GM19455 (cell line): ENCODE data around the gene HIVEP3.

ENCODE experiments used
- ATAC-seq: cut with Tn5 transposase; IDR thresholded peaks from one replicate; pipeline ENCODE4 v1.9.1; 2021; ENCODE audit not compliant: unreplicated experiment

HIVEP3 gene

GRCh38 chr1:41478118-41478748, 440.5 kb downstream of the HIVEP3 start:
- ATAC-seq, result no peak

- no peak for ATAC-seq
Observed at GRCh38 chr1:41476807-41477361, 441.8 kb downstream of the HIVEP3 start.

- ATAC-seq, result no peak
Observed at GRCh38 chr1:41475859-41476567, 442.7 kb downstream of the HIVEP3 start.

- ATAC-seq, result no peak
Observed at GRCh38 chr1:41475346-41475745, 443.4 kb downstream of the HIVEP3 start.

- no peak for ATAC-seq
Observed at GRCh38 chr1:41474490-41475271, 444.0 kb downstream of the HIVEP3 start.

- no peak for ATAC-seq
Observed at GRCh38 chr1:41473738-41474362, 444.9 kb downstream of the HIVEP3 start.

GRCh38 chr1:41471658-41472057, 447.1 kb downstream of the HIVEP3 start:
- ATAC-seq, result no peak

GRCh38 chr1:41469706-41470105, 449.0 kb downstream of the HIVEP3 start:
- ATAC-seq, result no peak

- no peak for ATAC-seq
Observed at GRCh38 chr1:41468122-41468762, 450.5 kb downstream of the HIVEP3 start.

- no peak for ATAC-seq
Observed at GRCh38 chr1:41467673-41468072, 451.0 kb downstream of the HIVEP3 start.

- ATAC-seq, result no peak
Observed at GRCh38 chr1:41466146-41466545, 452.6 kb downstream of the HIVEP3 start.

GRCh38 chr1:41465741-41466140, 453.0 kb downstream of the HIVEP3 start:
- ATAC-seq, result no peak

GRCh38 chr1:41464885-41465284, 453.8 kb downstream of the HIVEP3 start:
- no peak for ATAC-seq

GRCh38 chr1:41463516-41463915, 455.2 kb downstream of the HIVEP3 start:
- ATAC-seq, result no peak

- no peak for ATAC-seq
Observed at GRCh38 chr1:41462680-41463004, 456.1 kb downstream of the HIVEP3 start.

- no peak for ATAC-seq
Observed at GRCh38 chr1:41461790-41462679, 456.7 kb downstream of the HIVEP3 start.

GRCh38 chr1:41456847-41457540, 461.7 kb downstream of the HIVEP3 start:
- ATAC-seq, result no peak
